ENCODE measurements around the gene MRNIP. TPM values are rescaled to one million over a fixed set of nuclear protein-coding genes. Genes with fewer than 3 reads are reported as not detected.

The MRNIP gene
- total RNA-seq, 1 experiment from 2014 or later = 33.6 TPM

- Histone ChIP-seq H3K27ac (ENCODE audit: low read length) (no peak overlapping the region), H3K36me3 (ENCODE audit: insufficient read depth, low read length) (peaks cover 25% of the 10 kb centered on the region; the same call in 1 of the 2 replicates)
Observed at GRCh38 chr5:179828756-179829421, 29.7 kb downstream of the MRNIP start.

GRCh38 chr5:179827680-179828079 is 30.9 kb downstream of the MRNIP start:
- Histone ChIP-seq H3K27me3 (ENCODE audit: low read length) (no peaks in the 10 kb centered on the region), H3K36me3 (ENCODE audit: insufficient read depth, low read length) (peaks cover 22% of the 10 kb centered on the region; the same call in 1 of the 2 replicates), H3K4me2 (ENCODE audit: low read depth, low read length, poor library complexity, severe bottlenecking) (no peak overlapping the region), H2AFZ (ENCODE audit: low read length) (no peak overlapping the region), H3K27ac (ENCODE audit: low read length) (no peak overlapping the region), H3K4me3 (ENCODE audit: low read length) (no peak overlapping the region), H3K9ac (ENCODE audit: low read length) (no peak overlapping the region), H4K20me1 (ENCODE audit: insufficient read depth, low read depth, low read length) (peaks cover 5% of the 10 kb centered on the region; the same call in 1 of the 2 replicates), H3K4me1 (ENCODE audit: low read length) (no peaks in the 10 kb centered on the region), H3K9me2 (replicated peaks; ENCODE audit: insufficient read depth, low read length) (no peaks in the 10 kb centered on the region), H3K9me3 (ENCODE audit: low read length) (no peaks in the 10 kb centered on the region), H3K79me2 (ENCODE audit: low read length) (peaks cover 9% of the 10 kb centered on the region)
- no peak for DNase-seq

More at GRCh38 chr5:179828756-179829421, 29.7 kb downstream of the MRNIP start:
- Histone ChIP-seq H3K27me3 (ENCODE audit: low read length) (no peaks in the 10 kb centered on the region), H3K9ac (ENCODE audit: low read length) (no peak overlapping the region), H3K4me1 (ENCODE audit: low read length) (no peaks in the 10 kb centered on the region), H2AFZ (ENCODE audit: low read length) (no peak overlapping the region), H3K4me2 (ENCODE audit: low read depth, low read length, poor library complexity, severe bottlenecking) (no peak overlapping the region), H3K79me2 (ENCODE audit: low read length) (no peaks in the 10 kb centered on the region), H4K20me1 (ENCODE audit: insufficient read depth, low read depth, low read length) (no peaks in the 10 kb centered on the region), H3K4me3 (ENCODE audit: low read length) (no peak overlapping the region), H3K9me3 (ENCODE audit: low read length) (no peaks in the 10 kb centered on the region), H3K9me2 (replicated peaks; ENCODE audit: insufficient read depth, low read length) (no peaks in the 10 kb centered on the region)
- no peak for DNase-seq

DNA sequence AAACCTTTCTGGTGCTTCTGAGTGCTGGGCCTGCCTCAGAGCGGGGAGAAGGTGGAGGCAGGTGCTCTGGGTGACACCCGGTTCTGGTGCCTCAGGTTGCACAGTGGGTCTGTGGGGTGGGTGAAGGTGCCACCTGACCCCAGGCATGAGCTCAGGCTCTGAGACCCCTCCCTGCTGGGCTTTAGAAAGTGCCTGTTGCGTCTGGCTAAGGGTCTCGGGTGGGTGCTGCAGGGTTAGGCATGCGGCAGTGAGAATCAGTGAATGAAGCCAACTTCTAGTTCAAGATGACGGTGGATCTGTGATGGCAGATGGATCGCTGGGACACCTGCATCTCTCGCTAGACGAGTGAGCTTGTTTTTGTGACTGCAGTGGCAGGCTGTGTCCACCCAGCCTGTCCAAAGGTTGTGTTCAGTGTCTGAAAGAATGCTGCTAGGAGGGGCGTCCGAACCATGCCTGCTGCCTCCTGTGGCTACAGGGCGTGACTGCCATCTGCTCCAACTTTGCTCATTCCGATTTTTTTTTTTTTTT is 32.9 kb downstream of the MRNIP start:
- Histone ChIP-seq H3K79me2 (ENCODE audit: low read length) (peaks cover 27% of the 10 kb centered on the region), H3K9me2 (replicated peaks; ENCODE audit: insufficient read depth, low read length) (no peaks in the 10 kb centered on the region), H3K9me3 (ENCODE audit: low read length) (no peaks in the 10 kb centered on the region), H3K27ac (ENCODE audit: low read length) (no peak overlapping the region), H3K4me2 (ENCODE audit: low read depth, low read length, poor library complexity, severe bottlenecking) (no peak overlapping the region), H2AFZ (ENCODE audit: low read length) (no peak overlapping the region), H3K9ac (ENCODE audit: low read length) (no peak overlapping the region), H3K36me3 (ENCODE audit: insufficient read depth, low read length) (peaks cover 25% of the 10 kb centered on the region; the same call in 1 of the 2 replicates), H3K4me3 (ENCODE audit: low read length) (no peak overlapping the region), H4K20me1 (ENCODE audit: insufficient read depth, low read depth, low read length) (peaks cover 19% of the 10 kb centered on the region), H3K4me1 (ENCODE audit: low read length) (peaks cover 11% of the 10 kb centered on the region), H3K27me3 (ENCODE audit: low read length) (no peaks in the 10 kb centered on the region)
- DNase-seq = no peak

DNA sequence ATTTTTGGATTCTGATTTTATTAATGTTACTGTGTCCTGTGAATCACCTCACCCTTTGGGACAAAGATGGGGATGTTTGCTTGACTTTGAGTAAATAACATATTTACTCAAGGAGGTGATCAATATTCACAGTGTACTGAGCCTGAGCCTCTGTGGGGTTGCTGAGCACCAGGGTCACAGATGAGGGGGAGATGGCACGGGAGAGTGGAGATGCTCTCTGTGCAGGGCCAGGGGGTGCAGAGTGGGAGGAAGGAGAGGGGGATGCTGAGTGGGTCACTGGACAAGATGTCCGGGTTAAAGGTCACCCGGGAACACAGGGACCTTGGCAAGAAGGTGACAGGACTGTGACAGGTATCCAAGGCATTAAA is 33.9 kb downstream of the MRNIP start:
- peaks cover 27% of the 10 kb centered on the region for H3K79me2 ChIP-seq (ENCODE audit: low read length)
- no peak overlapping the region for H3K27ac ChIP-seq (ENCODE audit: low read length)
- DNase-seq = no peak
- H3K9me2 ChIP-seq (replicated peaks; ENCODE audit: insufficient read depth, low read length) = no peaks in the 10 kb centered on the region
- peaks cover 23% of the 10 kb centered on the region; the same call in 1 of the 2 replicates for H3K36me3 ChIP-seq (ENCODE audit: insufficient read depth, low read length)
- no peak overlapping the region for H2AFZ ChIP-seq (ENCODE audit: low read length)
- H3K9ac ChIP-seq (ENCODE audit: low read length) = no peak overlapping the region
- H3K27me3 ChIP-seq (ENCODE audit: low read length) = no peaks in the 10 kb centered on the region
- H3K4me3 ChIP-seq (ENCODE audit: low read length) = no peak overlapping the region
- H3K9me3 ChIP-seq (ENCODE audit: low read length) = no peaks in the 10 kb centered on the region
- H3K4me2 ChIP-seq (ENCODE audit: low read depth, low read length, poor library complexity, severe bottlenecking) = no peak overlapping the region
- peaks cover 20% of the 10 kb centered on the region for H3K4me1 ChIP-seq (ENCODE audit: low read length)
- H4K20me1 ChIP-seq (ENCODE audit: insufficient read depth, low read depth, low read length) = peaks cover 19% of the 10 kb centered on the region

DNA sequence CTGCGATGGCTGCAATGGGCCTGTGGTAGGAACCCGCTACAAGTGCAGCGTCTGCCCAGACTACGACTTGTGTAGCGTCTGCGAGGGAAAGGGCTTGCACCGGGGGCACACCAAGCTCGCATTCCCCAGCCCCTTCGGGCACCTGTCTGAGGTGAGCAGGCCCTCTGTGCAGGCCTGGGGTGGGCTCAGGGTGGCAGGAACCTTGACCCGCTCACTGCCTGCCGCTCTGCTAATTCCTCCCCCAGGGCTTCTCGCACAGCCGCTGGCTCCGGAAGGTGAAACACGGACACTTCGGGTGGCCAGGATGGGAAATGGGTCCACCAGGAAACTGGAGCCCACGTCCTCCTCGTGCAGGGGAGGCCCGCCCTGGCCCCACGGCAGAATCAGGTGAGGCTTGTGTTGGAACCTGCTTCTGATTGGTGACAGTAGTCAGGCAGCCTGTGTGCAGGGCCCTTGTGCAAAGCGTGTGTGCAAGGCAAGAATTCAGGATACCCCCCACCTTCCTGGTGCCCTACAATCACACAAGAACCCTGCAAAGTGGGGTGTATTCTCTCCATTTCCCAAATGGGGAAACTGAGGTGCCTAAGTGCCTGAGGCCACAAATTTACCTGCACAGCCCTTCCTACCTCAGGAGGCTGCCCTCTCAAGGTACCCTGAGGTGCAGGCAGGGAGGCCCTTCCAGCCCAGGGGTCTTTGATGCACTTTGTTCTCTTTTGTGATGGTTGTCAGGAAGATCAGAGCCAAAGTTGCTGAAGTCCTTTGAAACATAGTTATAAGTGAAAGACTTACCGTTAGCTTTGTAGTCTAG is 34.5 kb downstream of the MRNIP start:
- no peaks in the 10 kb centered on the region for H3K27me3 ChIP-seq (ENCODE audit: low read length)
- peaks cover 25% of the 10 kb centered on the region for H3K4me1 ChIP-seq (ENCODE audit: low read length)
- H2AFZ ChIP-seq (ENCODE audit: low read length) = no peak overlapping the region
- H3K9me2 ChIP-seq (replicated peaks; ENCODE audit: insufficient read depth, low read length) = no peaks in the 10 kb centered on the region
- no peak overlapping the region for H3K4me2 ChIP-seq (ENCODE audit: low read depth, low read length, poor library complexity, severe bottlenecking)
- peaks cover 27% of the 10 kb centered on the region for H3K79me2 ChIP-seq (ENCODE audit: low read length)
- peaks cover 19% of the 10 kb centered on the region; the same call in 1 of the 2 replicates for H3K36me3 ChIP-seq (ENCODE audit: insufficient read depth, low read length)
- H3K27ac ChIP-seq (ENCODE audit: low read length) = no peak overlapping the region
- H3K9ac ChIP-seq (ENCODE audit: low read length) = no peak overlapping the region
- peaks cover 19% of the 10 kb centered on the region for H4K20me1 ChIP-seq (ENCODE audit: insufficient read depth, low read depth, low read length)
- H3K9me3 ChIP-seq (ENCODE audit: low read length) = no peaks in the 10 kb centered on the region
- DNase-seq = no peak
- H3K4me3 ChIP-seq (ENCODE audit: low read length) = no peak overlapping the region

DNA sequence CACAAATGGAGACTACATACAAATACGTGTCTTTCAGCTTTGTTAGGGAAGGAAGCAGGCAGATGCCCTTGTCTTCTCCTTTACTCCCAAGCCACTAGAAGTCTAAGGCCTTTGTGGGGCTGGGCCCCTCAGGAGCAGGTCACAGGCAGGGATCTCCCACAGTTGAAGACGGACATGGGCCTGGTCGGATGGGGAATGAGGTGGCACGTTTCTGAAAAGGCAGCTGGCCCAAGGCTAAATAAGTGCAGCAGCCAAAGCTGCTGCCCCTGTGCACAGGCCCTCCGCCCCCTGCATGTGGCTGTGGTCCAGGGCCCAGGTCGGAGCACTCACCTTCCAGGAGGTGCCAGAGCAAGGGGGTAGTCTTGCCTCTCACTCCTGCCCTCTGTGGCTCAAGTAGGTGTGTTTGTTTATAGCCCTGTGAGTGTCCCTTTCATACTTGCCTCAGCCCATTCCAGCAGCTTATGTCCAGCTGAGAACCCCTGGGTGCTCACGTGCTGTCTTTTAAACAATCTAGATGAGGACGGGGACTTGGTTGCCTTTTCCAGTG is 36.1 kb downstream of the MRNIP start:
- Histone ChIP-seq H3K79me2 (ENCODE audit: low read length) (peaks cover 27% of the 10 kb centered on the region), H3K9me3 (ENCODE audit: low read length) (no peaks in the 10 kb centered on the region), H2AFZ (ENCODE audit: low read length) (no peak overlapping the region), H3K27me3 (ENCODE audit: low read length) (no peaks in the 10 kb centered on the region), H3K27ac (ENCODE audit: low read length) (0 out of 2 replicates have a peak overlapping the region, but pooled peaks have one; percentile 24), H4K20me1 (ENCODE audit: insufficient read depth, low read depth, low read length) (peaks cover 19% of the 10 kb centered on the region), H3K4me2 (ENCODE audit: low read depth, low read length, poor library complexity, severe bottlenecking) (peak overlapping the region; percentile 92), H3K4me1 (ENCODE audit: low read length) (peaks cover 36% of the 10 kb centered on the region), H3K4me3 (ENCODE audit: low read length) (peak overlapping the region; percentile 96; the same call in 1 of the 2 replicates), H3K9me2 (replicated peaks; ENCODE audit: insufficient read depth, low read length) (no peaks in the 10 kb centered on the region), H3K36me3 (ENCODE audit: insufficient read depth, low read length) (peaks cover 19% of the 10 kb centered on the region; the same call in 1 of the 2 replicates), H3K9ac (ENCODE audit: low read length) (peak overlapping the region; percentile 96)
- no peak for DNase-seq

GRCh38 chr5:179822059-179822432 is 36.6 kb downstream of the MRNIP start:
- peak overlapping the region; percentile 96 for H3K9ac ChIP-seq (ENCODE audit: low read length)
- DNase-seq = no peak
- H3K4me3 ChIP-seq (ENCODE audit: low read length) = peak overlapping the region; percentile 96
- peaks cover 19% of the 10 kb centered on the region; the same call in 1 of the 2 replicates for H3K36me3 ChIP-seq (ENCODE audit: insufficient read depth, low read length)
- H3K27me3 ChIP-seq (ENCODE audit: low read length) = no peaks in the 10 kb centered on the region
- H3K4me1 ChIP-seq (ENCODE audit: low read length) = peaks cover 36% of the 10 kb centered on the region
- peaks cover 27% of the 10 kb centered on the region for H3K79me2 ChIP-seq (ENCODE audit: low read length)
- no peaks in the 10 kb centered on the region for H3K9me3 ChIP-seq (ENCODE audit: low read length)
- H3K4me2 ChIP-seq (ENCODE audit: low read depth, low read length, poor library complexity, severe bottlenecking) = peak overlapping the region; percentile 92
- H2AFZ ChIP-seq (ENCODE audit: low read length) = no peak overlapping the region
- peaks cover 19% of the 10 kb centered on the region for H4K20me1 ChIP-seq (ENCODE audit: insufficient read depth, low read depth, low read length)
- 0 out of 2 replicates have a peak overlapping the region, but pooled peaks have one; percentile 24 for H3K27ac ChIP-seq (ENCODE audit: low read length)
- no peaks in the 10 kb centered on the region for H3K9me2 ChIP-seq (replicated peaks; ENCODE audit: insufficient read depth, low read length)
